Hepatocyte (in vitro differentiated cells): ENCODE data around the gene YPEL1.

Source experiments
- EZH2 ChIP-seq: fragments of 200-600 bp; sonication (generic); IDR thresholded peaks from 2 replicates; pipeline ENCODE4 v1.6.1; 2016; ENCODE audit warnings: antibody characterized with exemption, mild to moderate bottlenecking, borderline replicate concordance
- TF ChIP-seq, protein P1 (sequence below): fragments of 200-600 bp; sonication (generic); IDR thresholded peaks from 2 replicates; pipeline ENCODE4 v1.5.1; 2016; ENCODE audit warnings: antibody characterized with exemption, mild to moderate bottlenecking; ENCODE audit not compliant: poor library complexity

DNA sequence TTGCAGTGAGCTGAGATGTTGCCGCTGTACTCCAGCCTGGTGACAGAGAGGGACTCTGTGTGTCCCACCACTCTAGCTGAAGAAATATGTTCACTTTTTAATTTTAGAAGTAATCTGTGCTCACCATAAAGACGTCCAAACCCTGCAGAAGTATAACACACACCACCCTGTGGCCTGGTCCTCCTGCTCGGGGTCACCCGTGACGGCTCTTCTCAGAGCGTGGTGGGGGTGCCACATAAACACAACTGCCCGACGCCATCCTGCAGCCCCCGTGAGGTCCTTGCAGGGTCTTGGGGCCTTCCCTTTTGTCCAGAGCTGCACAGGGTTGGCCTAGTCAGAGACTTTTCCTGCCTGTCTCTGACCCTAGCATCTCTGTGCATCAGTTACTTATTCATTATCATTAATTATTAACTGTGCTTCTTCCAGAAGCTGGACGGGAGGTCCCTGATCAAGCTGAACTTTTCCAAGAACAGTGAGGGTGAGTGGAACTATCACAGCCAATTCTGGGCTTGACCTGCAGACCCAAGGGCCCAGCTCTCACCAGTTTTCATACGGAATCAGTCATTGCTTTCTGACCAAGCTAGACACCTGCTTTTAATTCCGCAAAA is 60.9 kb downstream of the YPEL1 start:
- TF ChIP-seq, protein P1, sequence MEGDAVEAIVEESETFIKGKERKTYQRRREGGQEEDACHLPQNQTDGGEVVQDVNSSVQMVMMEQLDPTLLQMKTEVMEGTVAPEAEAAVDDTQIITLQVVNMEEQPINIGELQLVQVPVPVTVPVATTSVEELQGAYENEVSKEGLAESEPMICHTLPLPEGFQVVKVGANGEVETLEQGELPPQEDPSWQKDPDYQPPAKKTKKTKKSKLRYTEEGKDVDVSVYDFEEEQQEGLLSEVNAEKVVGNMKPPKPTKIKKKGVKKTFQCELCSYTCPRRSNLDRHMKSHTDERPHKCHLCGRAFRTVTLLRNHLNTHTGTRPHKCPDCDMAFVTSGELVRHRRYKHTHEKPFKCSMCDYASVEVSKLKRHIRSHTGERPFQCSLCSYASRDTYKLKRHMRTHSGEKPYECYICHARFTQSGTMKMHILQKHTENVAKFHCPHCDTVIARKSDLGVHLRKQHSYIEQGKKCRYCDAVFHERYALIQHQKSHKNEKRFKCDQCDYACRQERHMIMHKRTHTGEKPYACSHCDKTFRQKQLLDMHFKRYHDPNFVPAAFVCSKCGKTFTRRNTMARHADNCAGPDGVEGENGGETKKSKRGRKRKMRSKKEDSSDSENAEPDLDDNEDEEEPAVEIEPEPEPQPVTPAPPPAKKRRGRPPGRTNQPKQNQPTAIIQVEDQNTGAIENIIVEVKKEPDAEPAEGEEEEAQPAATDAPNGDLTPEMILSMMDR = no peak
- no peak for TF ChIP-seq EZH2
